ENCODE data around the gene COL5A1.
"Not testable (repeated sequence)": the region's sequence is repeated elsewhere in the genome, so short reads cannot be mapped to it uniquely, and the experiment has no call there.

COL5A1 gene

GRCh38 chr9:134641990-134642384 is 384 bp downstream of the COL5A1 start:
- Histone ChIP-seq H3K27me3 (replicated peaks in 2 of 5; ENCODE audit: control insufficient read depth in 4 of 5, insufficient read depth in 5 of 5, low read length in 4 of 5) (peaks cover 0 to 15% (median 8%) of the 10 kb centered on the region in 5 experiments), H3K4me1 (ENCODE audit: control extremely low read depth in 1 of 4, control insufficient read depth in 4 of 4, insufficient read depth in 4 of 4, low read length in 3 of 4) (peaks cover 0 to 15% (median 11%) of the 10 kb centered on the region in 4 experiments), H3K4me3 (ENCODE audit: control insufficient read depth in 1 of 7, extremely low read depth in 1 of 7, insufficient read depth in 4 of 7, low read depth in 2 of 7, low read length in 6 of 7) (peak overlapping the region; percentile 45 to 76 (median 68)), H3K27ac (ENCODE audit: insufficient read depth in 1 of 2, low read depth in 1 of 2, low read length in 2 of 2, poor library complexity in 1 of 2, severe bottlenecking in 2 of 2) (no peak overlapping the region), H3K9me3 (ENCODE audit: control extremely low read depth in 1 of 5, control insufficient read depth in 4 of 5, insufficient read depth in 2 of 5, low read depth in 1 of 5, low read length in 4 of 5) (no peaks in the 10 kb centered on the region), H3K36me3 (ENCODE audit: control insufficient read depth in 4 of 4, insufficient read depth in 4 of 4, low read length in 3 of 4) (no peaks in the 10 kb centered on the region)
- WGBS (ENCODE audit: insufficient coverage) = under 1% methylated on average over 52 of the region's 58 CpGs
- DNase-seq = peak in 1 of 3 donors; percentile 17
- ChIA-PET POLR2A (interaction anchor here (0.6 kb wide), 1 partner anchor 186 kb away, joined by 3 read pairs; no protein-coding TSS in a partner anchor), CTCF (interaction anchor here (0.7 to 1.2 kb wide), 2 partner anchors 13 to 185 kb away, joined by 3 to 4 read pairs; no protein-coding TSS in a partner anchor)

- Histone ChIP-seq H3K4me3 (ENCODE audit: control insufficient read depth in 1 of 7, extremely low read depth in 1 of 7, insufficient read depth in 4 of 7, low read depth in 2 of 7, low read length in 6 of 7) (peak overlapping the region in 5 of 7 experiments; percentile 61 to 76 (median 72)), H3K27ac (ENCODE audit: insufficient read depth in 1 of 2, low read depth in 1 of 2, low read length in 2 of 2, poor library complexity in 1 of 2, severe bottlenecking in 2 of 2) (no peak overlapping the region), H3K27me3 (replicated peaks in 2 of 5; ENCODE audit: control insufficient read depth in 4 of 5, insufficient read depth in 5 of 5, low read length in 4 of 5) (peaks cover 0 to 15% (median 8%) of the 10 kb centered on the region in 5 experiments), H3K4me1 (ENCODE audit: control extremely low read depth in 1 of 4, control insufficient read depth in 4 of 4, insufficient read depth in 4 of 4, low read length in 3 of 4) (peaks cover 0 to 15% (median 11%) of the 10 kb centered on the region in 4 experiments), H3K36me3 (ENCODE audit: control insufficient read depth in 4 of 4, insufficient read depth in 4 of 4, low read length in 3 of 4) (no peaks in the 10 kb centered on the region), H3K9me3 (ENCODE audit: control extremely low read depth in 1 of 5, control insufficient read depth in 4 of 5, insufficient read depth in 2 of 5, low read depth in 1 of 5, low read length in 4 of 5) (no peaks in the 10 kb centered on the region)
- ChIA-PET CTCF (interaction anchor here (0.7 to 1.6 kb wide), 3 partner anchors 12 to 193 kb away, joined by 3 to 8 read pairs (median 4); no protein-coding TSS in a partner anchor), POLR2A (interaction anchor here (0.6 kb wide), 1 partner anchor 187 kb away, joined by 3 read pairs; no protein-coding TSS in a partner anchor)
- 13% methylated on average over 27 of the region's 37 CpGs for WGBS (ENCODE audit: insufficient coverage)
- peak in 2 of 3 donors; percentile 12 to 19 for DNase-seq
Measured at GRCh38 chr9:134642385-134643181, 980 bp downstream of the COL5A1 start.

DNA sequence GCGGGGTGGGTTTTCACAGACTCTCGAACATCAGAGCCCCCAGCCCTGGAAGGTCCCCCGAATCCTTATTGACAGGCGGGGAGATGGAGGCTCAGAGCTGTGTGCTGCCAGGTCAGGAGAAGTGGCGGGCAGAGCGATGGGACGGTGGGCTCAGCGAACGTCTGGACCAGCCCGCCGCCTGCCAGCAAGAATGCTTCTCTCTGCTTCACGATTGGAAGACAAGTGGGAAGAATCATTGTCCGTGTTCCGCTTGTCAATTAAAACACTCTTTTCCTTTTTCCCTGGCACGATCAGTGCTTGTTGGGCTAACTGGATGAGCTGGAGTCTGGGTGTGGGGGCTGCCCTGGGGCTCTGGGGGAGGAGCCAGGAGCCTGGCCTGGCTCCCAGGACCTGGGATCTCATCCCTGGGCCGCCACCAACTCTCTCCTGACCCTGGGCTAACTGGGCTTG is 1.6 kb downstream of the COL5A1 start:
- DNase-seq = no peak
- ChIA-PET CTCF (interaction anchor here (1.2 to 1.6 kb wide), 2 partner anchors 186 to 194 kb away, joined by 4 to 8 read pairs; no protein-coding TSS in a partner anchor), POLR2A (no interaction called here)
- Histone ChIP-seq H3K4me3 (ENCODE audit: control insufficient read depth in 1 of 7, extremely low read depth in 1 of 7, insufficient read depth in 4 of 7, low read depth in 2 of 7, low read length in 6 of 7) (peak overlapping the region in 1 of 7 experiments; percentile 76), H3K9me3 (ENCODE audit: control extremely low read depth in 1 of 5, control insufficient read depth in 4 of 5, insufficient read depth in 2 of 5, low read depth in 1 of 5, low read length in 4 of 5) (no peaks in the 10 kb centered on the region), H3K36me3 (ENCODE audit: control insufficient read depth in 4 of 4, insufficient read depth in 4 of 4, low read length in 3 of 4) (no peaks in the 10 kb centered on the region), H3K27me3 (replicated peaks in 2 of 5; ENCODE audit: control insufficient read depth in 4 of 5, insufficient read depth in 5 of 5, low read length in 4 of 5) (peaks cover 0 to 15% (median 8%) of the 10 kb centered on the region in 5 experiments), H3K4me1 (ENCODE audit: control extremely low read depth in 1 of 4, control insufficient read depth in 4 of 4, insufficient read depth in 4 of 4, low read length in 3 of 4) (peaks cover 0 to 15% (median 11%) of the 10 kb centered on the region in 4 experiments), H3K27ac (ENCODE audit: insufficient read depth in 1 of 2, low read depth in 1 of 2, low read length in 2 of 2, poor library complexity in 1 of 2, severe bottlenecking in 2 of 2) (no peak overlapping the region)
- 98% methylated on average over 10 of the region's 16 CpGs for WGBS (ENCODE audit: insufficient coverage)

- H3K4me3 ChIP-seq (ENCODE audit: control insufficient read depth in 1 of 7, extremely low read depth in 1 of 7, insufficient read depth in 4 of 7, low read depth in 2 of 7, low read length in 6 of 7) = not testable (repeated sequence)
Measured at GRCh38 chr9:134644401-134644724, 2.8 kb downstream of the COL5A1 start.

GRCh38 chr9:134644725-134645606 is 3.4 kb downstream of the COL5A1 start:
- CTCF ChIA-PET = interaction anchor here (1.1 kb wide), 1 partner anchor 93 kb away, joined by 3 read pairs; no protein-coding TSS in a partner anchor
- WGBS (ENCODE audit: insufficient coverage) = 95% methylated on average over 14 of the region's 22 CpGs
- H3K27ac ChIP-seq (ENCODE audit: insufficient read depth in 1 of 2, low read depth in 1 of 2, low read length in 2 of 2, poor library complexity in 1 of 2, severe bottlenecking in 2 of 2) = no peak overlapping the region
- no peaks in the 10 kb centered on the region for H3K9me3 ChIP-seq (ENCODE audit: control extremely low read depth in 1 of 5, control insufficient read depth in 4 of 5, insufficient read depth in 2 of 5, low read depth in 1 of 5, low read length in 4 of 5)
- H3K36me3 ChIP-seq (ENCODE audit: control insufficient read depth in 4 of 4, insufficient read depth in 4 of 4, low read length in 3 of 4) = no peaks in the 10 kb centered on the region
- no peak overlapping the region for H3K4me3 ChIP-seq (ENCODE audit: control insufficient read depth in 1 of 7, extremely low read depth in 1 of 7, insufficient read depth in 4 of 7, low read depth in 2 of 7, low read length in 6 of 7)
- H3K4me1 ChIP-seq (ENCODE audit: control extremely low read depth in 1 of 4, control insufficient read depth in 4 of 4, insufficient read depth in 4 of 4, low read length in 3 of 4) = peaks cover 0 to 15% (median 11%) of the 10 kb centered on the region in 4 experiments
- POLR2A ChIA-PET = no interaction called here
- DNase-seq = no peak
- peaks cover 0 to 12% (median 8%) of the 10 kb centered on the region in 5 experiments for H3K27me3 ChIP-seq (replicated peaks in 2 of 5; ENCODE audit: control insufficient read depth in 4 of 5, insufficient read depth in 5 of 5, low read length in 4 of 5)

More at GRCh38 chr9:134644401-134644724, 2.8 kb downstream of the COL5A1 start:
- WGBS (ENCODE audit: insufficient coverage) = 100% methylated on average over 8 of the region's 14 CpGs
- H3K9me3 ChIP-seq (ENCODE audit: control extremely low read depth in 1 of 5, control insufficient read depth in 4 of 5, insufficient read depth in 2 of 5, low read depth in 1 of 5, low read length in 4 of 5); POLR2A ChIA-PET; CTCF ChIA-PET; DNase-seq; H3K27ac ChIP-seq (ENCODE audit: insufficient read depth in 1 of 2, low read depth in 1 of 2, low read length in 2 of 2, poor library complexity in 1 of 2, severe bottlenecking in 2 of 2); H3K36me3 ChIP-seq (ENCODE audit: control insufficient read depth in 4 of 4, insufficient read depth in 4 of 4, low read length in 3 of 4): not testable (repeated sequence)
- H3K4me1 ChIP-seq (ENCODE audit: control extremely low read depth in 1 of 4, control insufficient read depth in 4 of 4, insufficient read depth in 4 of 4, low read length in 3 of 4) = peaks cover 0 to 15% (median 11%) of the 10 kb centered on the region in 4 experiments
- H3K27me3 ChIP-seq (replicated peaks in 2 of 5; ENCODE audit: control insufficient read depth in 4 of 5, insufficient read depth in 5 of 5, low read length in 4 of 5) = peaks cover 0 to 14% (median 8%) of the 10 kb centered on the region in 5 experiments

- ChIA-PET POLR2A (no interaction called here), CTCF (interaction anchor here (1.1 to 1.7 kb wide), 3 partner anchors 9 to 196 kb away, joined by 3 to 6 read pairs (median 4); no protein-coding TSS in a partner anchor)
Measured at GRCh38 chr9:134645607-134646365, 4.2 kb downstream of the COL5A1 start.

More at GRCh38 chr9:134645607-134646365, 4.2 kb downstream of the COL5A1 start:
- Histone ChIP-seq H3K36me3 (ENCODE audit: control insufficient read depth in 4 of 4, insufficient read depth in 4 of 4, low read length in 3 of 4) (no peaks in the 10 kb centered on the region), H3K9me3 (ENCODE audit: control extremely low read depth in 1 of 5, control insufficient read depth in 4 of 5, insufficient read depth in 2 of 5, low read depth in 1 of 5, low read length in 4 of 5) (no peaks in the 10 kb centered on the region), H3K27me3 (replicated peaks in 2 of 5; ENCODE audit: control insufficient read depth in 4 of 5, insufficient read depth in 5 of 5, low read length in 4 of 5) (peaks cover 0 to 12% (median 8%) of the 10 kb centered on the region in 5 experiments), H3K4me1 (ENCODE audit: control extremely low read depth in 1 of 4, control insufficient read depth in 4 of 4, insufficient read depth in 4 of 4, low read length in 3 of 4) (peaks cover 0 to 15% (median 11%) of the 10 kb centered on the region in 4 experiments), H3K27ac (ENCODE audit: insufficient read depth in 1 of 2, low read depth in 1 of 2, low read length in 2 of 2, poor library complexity in 1 of 2, severe bottlenecking in 2 of 2) (no peak overlapping the region), H3K4me3 (ENCODE audit: control insufficient read depth in 1 of 7, extremely low read depth in 1 of 7, insufficient read depth in 4 of 7, low read depth in 2 of 7, low read length in 6 of 7) (no peak overlapping the region)
- DNase-seq = no peak
- WGBS (ENCODE audit: insufficient coverage) = 84% methylated on average over 8 of the region's 9 CpGs

All from common myeloid progenitor, CD34-positive (primary cell).